ENCODE data around the gene TP53.
A peak's percentile ranks its signal among the peaks of the same experiment; 100 is the strongest.
"Not testable (repeated sequence)": the region's sequence is repeated elsewhere in the genome, so short reads cannot be mapped to it uniquely, and the experiment has no call there.

Gene TP53

GRCh38 chr17:7631398-7632380 lies 55.6 kb downstream of the TP53 start:
- no peak for DNase-seq (ENCODE audit: low spot score)

GRCh38 chr17:7629939-7630571 lies 57.2 kb downstream of the TP53 start, which contains the start of gene SHBG:
TSS of gene SHBG (plus strand) at chr17:7630135. CDS start at chr17:7630173, 38 bp downstream.
- DNase-seq (ENCODE audit: low spot score): no peak

DNA sequence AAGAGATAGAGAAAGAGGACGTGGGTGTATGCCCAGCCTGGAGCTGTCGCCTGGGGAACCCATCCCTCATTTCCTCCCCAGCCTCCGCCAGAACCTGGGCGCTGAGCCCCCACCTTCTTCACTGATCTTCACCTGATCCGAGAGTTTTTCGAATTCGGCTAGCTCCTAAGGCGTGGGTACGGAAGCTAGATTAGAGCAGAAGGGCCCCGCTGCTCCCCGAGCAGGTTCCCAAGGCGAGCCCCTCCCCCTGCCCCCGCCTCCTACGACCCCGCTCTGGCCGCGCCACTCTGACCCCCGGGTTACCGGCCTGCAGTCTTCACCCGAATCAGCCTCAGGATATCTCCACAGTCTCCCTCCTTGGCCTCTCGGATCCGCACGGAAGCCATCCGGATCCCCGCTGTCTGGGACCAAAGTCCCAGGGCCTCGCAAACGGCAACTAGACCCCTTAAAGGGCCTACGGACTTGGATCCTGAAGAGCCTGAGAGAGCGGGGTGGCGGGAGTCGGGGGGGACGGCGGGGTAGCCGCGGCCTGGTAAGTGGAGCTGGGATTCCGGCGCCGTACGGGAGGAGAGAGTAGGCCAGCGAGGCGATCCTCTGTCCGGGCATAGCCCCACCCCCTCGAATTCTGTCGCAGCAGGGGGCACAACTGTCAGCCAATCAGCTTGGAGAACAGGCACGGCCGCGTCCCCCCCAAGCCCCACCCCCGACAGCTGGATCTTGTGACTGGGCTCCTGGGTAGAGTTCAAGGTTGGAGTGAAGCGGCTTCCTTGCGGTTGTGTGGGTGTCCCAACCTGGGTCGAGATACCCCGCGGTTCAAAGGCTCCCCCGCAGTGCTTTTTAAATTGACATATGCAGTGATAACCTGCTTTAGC lies 59.8 kb downstream of the TP53 start, which contains the start of gene SAT2:
Gene SAT2 (minus strand): TSS at position 572 of the 872 bp plus-strand sequence. CDS start 186 bp downstream, at position 386.
- DNase-seq (ENCODE audit: low spot score): peak; percentile 86

GRCh38 chr17:7626956-7627249 lies 60.4 kb downstream of the TP53 start:
- no peak for DNase-seq (ENCODE audit: low spot score)

- no peak for DNase-seq (ENCODE audit: low spot score)
Measured at GRCh38 chr17:7626307-7626706, 61.0 kb downstream of the TP53 start.

- DNase-seq (ENCODE audit: low spot score): not testable (repeated sequence)
Measured at GRCh38 chr17:7625749-7626148, 61.5 kb downstream of the TP53 start.

DNA sequence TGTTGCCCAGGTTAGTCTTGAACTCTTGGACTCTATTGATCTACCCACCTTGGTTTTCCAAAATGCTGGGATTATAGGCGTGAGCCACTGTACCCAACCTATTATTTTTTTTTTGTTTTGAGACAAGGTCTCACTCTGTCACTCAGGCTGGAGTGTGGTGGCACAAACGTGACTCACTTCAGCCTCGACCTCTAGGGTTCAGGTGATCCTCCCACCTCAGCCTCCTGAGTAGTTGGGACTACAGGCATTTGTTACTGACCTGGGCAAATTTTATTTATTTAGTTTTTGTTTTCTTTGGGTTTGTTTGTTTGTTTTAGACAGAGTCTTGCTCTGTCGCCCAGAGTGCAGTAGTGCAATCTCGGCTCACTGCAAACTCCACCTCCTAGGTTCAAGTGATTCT lies 63.6 kb downstream of the TP53 start:
- no peak for DNase-seq (ENCODE audit: low spot score)

DNA sequence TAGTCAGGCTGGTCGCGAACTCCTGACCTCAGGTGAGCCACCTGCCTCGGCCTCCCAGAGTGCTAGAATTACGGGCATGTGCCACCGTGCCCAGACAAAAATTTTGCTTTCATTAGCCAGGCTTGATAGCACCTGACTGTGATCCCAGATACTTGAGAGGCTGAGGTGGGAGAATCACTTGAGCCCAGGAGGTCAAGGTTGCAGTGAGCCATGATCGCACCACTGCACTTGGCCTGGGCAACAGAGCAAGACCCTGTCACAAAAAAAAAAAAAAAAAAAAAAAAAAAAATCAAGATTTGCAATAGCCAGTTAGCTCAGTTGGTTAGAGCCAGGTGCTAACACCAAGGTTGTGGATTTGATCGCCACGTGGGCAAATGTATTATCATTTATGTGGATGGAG lies 66.5 kb downstream of the TP53 start:
- no peak for DNase-seq (ENCODE audit: low spot score)

DNA sequence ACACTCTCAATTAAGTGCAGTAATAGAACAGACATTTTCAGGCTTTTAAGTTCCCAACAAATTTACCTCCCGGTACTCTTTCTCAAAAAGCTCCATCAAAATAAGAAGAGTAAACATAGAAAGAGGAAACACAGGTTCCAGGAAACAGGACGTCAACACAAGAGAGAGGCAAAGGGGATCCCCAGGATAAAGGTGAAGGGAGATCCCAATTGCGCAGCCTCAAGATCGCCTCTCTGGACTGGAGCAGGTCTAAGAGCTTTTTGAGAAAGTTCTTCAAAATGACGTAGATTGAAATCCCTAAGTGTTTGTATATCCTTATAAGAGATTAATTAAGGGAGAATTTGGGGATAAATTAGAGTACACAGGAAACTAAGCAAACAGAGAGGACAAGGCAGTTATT lies 68.7 kb downstream of the TP53 start:
- no peak for DNase-seq (ENCODE audit: low spot score)
